GM23338 (cell line): ENCODE results near the gene ELOVL4. TPM values are rescaled to one million over a fixed set of nuclear protein-coding genes. Genes with fewer than 3 reads are reported as not detected.

Experiments used
- ATAC-seq: fragments of 200-7000 bp; cut with Tn5 transposase; 3 replicates; pipeline ENCODE4 v1.9.1; 2020
- DNase-seq: peaks from one replicate; pipeline ENCODE4 v3.0.0-alpha.2; 2015; ENCODE audit warnings: low spot score
- H2AFZ ChIP-seq: fragments of 200-600 bp; sonication (generic); 2 replicates; pipeline ENCODE4 v1.8.0; 2016; ENCODE audit warnings: antibody characterized with exemption, mild to moderate bottlenecking, moderate library complexity
- H3F3A ChIP-seq: fragments of 200-600 bp; sonication (generic); replicated peaks from 2 replicates; pipeline ENCODE4 v1.8.0; 2017; ENCODE audit warnings: antibody characterized with exemption, mixed run types, low read depth
- H3K27ac ChIP-seq: fragments of 200-600 bp; sonication (generic); 2 replicates; pipeline ENCODE4 v1.6.1; 2016; ENCODE audit warnings: low read depth
- H3K27me3 ChIP-seq: fragments of 200-600 bp; sonication (generic); 2 replicates; pipeline ENCODE4 v1.8.0; 2016; ENCODE audit warnings: mild to moderate bottlenecking, mixed run types, moderate library complexity; ENCODE audit not compliant: insufficient read depth
- H3K36me3 ChIP-seq: fragments of 200-600 bp; sonication (generic); 2 replicates; pipeline ENCODE4 v1.8.0; 2016; ENCODE audit warnings: mild to moderate bottlenecking; ENCODE audit not compliant: insufficient read depth
- H3K4me1 ChIP-seq: fragments of 200-600 bp; sonication (generic); 2 replicates; pipeline ENCODE4 v1.8.0; 2016; ENCODE audit warnings: mild to moderate bottlenecking, moderate library complexity; ENCODE audit not compliant: insufficient read depth
- H3K4me2 ChIP-seq: fragments of 200-600 bp; sonication (generic); 2 replicates; pipeline ENCODE4 v1.7.1; 2017; ENCODE audit warnings: mixed run types
- H3K4me3 ChIP-seq: fragments of 200-600 bp; sonication (generic); 2 replicates; pipeline ENCODE4 v1.6.1; 2016; ENCODE audit warnings: mixed run types
- H3K79me2 ChIP-seq: fragments of 200-600 bp; sonication (generic); replicated peaks from 2 replicates; pipeline ENCODE4 v1.8.0; 2017; ENCODE audit warnings: mild to moderate bottlenecking; ENCODE audit not compliant: insufficient read depth
- H3K9me2 ChIP-seq: fragments of 200-600 bp; sonication (generic); 2 replicates; pipeline ENCODE4 v1.8.0; 2017; ENCODE audit not compliant: insufficient read depth
- H4K20me1 ChIP-seq: fragments of 200-600 bp; sonication (generic); replicated peaks from 2 replicates; pipeline ENCODE4 v1.8.0; 2017; ENCODE audit warnings: mild to moderate bottlenecking; ENCODE audit not compliant: insufficient read depth
- H3K27ac Mint-ChIP-seq: 2 replicates; pipeline ENCODE4 v1.8.0; 2020; ENCODE audit warnings: inconsistent platforms, mild to moderate bottlenecking, moderate library complexity, mixed read lengths
- H3K27me3 Mint-ChIP-seq: 3 replicates; pipeline ENCODE4 v1.8.0; 2022; ENCODE audit warnings: low read depth, mild to moderate bottlenecking, moderate library complexity, mixed read lengths, inconsistent platforms; ENCODE audit not compliant: insufficient read depth, poor library complexity
- H3K36me3 Mint-ChIP-seq: 3 replicates; pipeline ENCODE4 v1.8.0; 2021; ENCODE audit warnings: low read depth, mild to moderate bottlenecking, inconsistent platforms, moderate library complexity, mixed read lengths
- H3K4me1 Mint-ChIP-seq: 3 replicates; pipeline ENCODE4 v1.8.0; 2020; ENCODE audit warnings: mild to moderate bottlenecking, inconsistent platforms, mixed read lengths
- H3K4me3 Mint-ChIP-seq: 3 replicates; pipeline ENCODE4 v1.8.0; 2021; ENCODE audit warnings: moderate library complexity, mild to moderate bottlenecking, inconsistent platforms, mixed read lengths
- H3K9me3 Mint-ChIP-seq: 3 replicates; pipeline ENCODE4 v1.8.0; 2020; ENCODE audit warnings: moderate library complexity, mild to moderate bottlenecking, inconsistent platforms, mixed read lengths
- ETS1 ChIP-seq: IDR thresholded peaks from 2 replicates; pipeline ENCODE4 v1.6.1; 2016; ENCODE audit warnings: antibody characterized with exemption
- EZH2 ChIP-seq: fragments of 200-600 bp; sonication (generic); IDR thresholded peaks from one replicate; pipeline ENCODE4 v1.8.0; 2017; ENCODE audit warnings: antibody characterized with exemption, mild to moderate bottlenecking, low read depth; ENCODE audit not compliant: unreplicated experiment
- EZH2phosphoT487 ChIP-seq: fragments of 200-600 bp; sonication (generic); IDR thresholded peaks from one replicate; pipeline ENCODE4 v1.8.1; 2018; ENCODE audit warnings: antibody characterized with exemption; ENCODE audit not compliant: unreplicated experiment
- JUNB ChIP-seq: IDR thresholded peaks from one replicate; pipeline ENCODE4 v1.6.1; 2016; ENCODE audit warnings: antibody characterized with exemption; ENCODE audit not compliant: unreplicated experiment
- NANOG ChIP-seq: IDR thresholded peaks from 2 replicates; pipeline ENCODE4 v1.6.1; 2016; ENCODE audit warnings: antibody characterized with exemption, borderline replicate concordance
- POLR2AphosphoS5 ChIP-seq: IDR thresholded peaks from 2 replicates; pipeline ENCODE4 v1.6.1; 2016; ENCODE audit warnings: antibody characterized with exemption, low read depth
- REST ChIP-seq: IDR thresholded peaks from one replicate; pipeline ENCODE4 v1.6.1; 2018; ENCODE audit warnings: antibody characterized with exemption; ENCODE audit not compliant: unreplicated experiment
- ZNF114 ChIP-seq: fragments of 250-450 bp; sonication (Bioruptor Pico); IDR thresholded peaks from 2 replicates; pipeline ENCODE4 v1.5.0; 2020; ENCODE audit warnings: mild to moderate bottlenecking, moderate library complexity
- polyA plus RNA-seq: library from polyadenylated mRNA; unstranded; fragments of >200 nt; fragmentation: Nextera tagmentation; extraction: Ambion mirVana; gene quantifications from 2 replicates; pipeline ENCODE4 v1.2.1, GENCODE V29; 2016
- total RNA-seq: library from RNA; depleted of rRNA; stranded (reverse); fragments of >200 nt; shearing (Covaris generic); gene quantifications from 2 replicates; pipeline ENCODE4 v1.2.3, GENCODE V29; 2014

Gene ELOVL4
- total and polyA plus RNA-seq, 2 experiments from 2014 or later, result 13.3 to 16.8 TPM

- Histone ChIP-seq H2AFZ (no peak overlapping the region), H4K20me1 (no peaks in the 10 kb centered on the region), H3F3A (no peaks in the 10 kb centered on the region), H3K27ac (no peak overlapping the region), H3K4me3 (no peak overlapping the region), H3K4me1 (no peaks in the 10 kb centered on the region), H3K27me3 (no peaks in the 10 kb centered on the region), H3K9me2 (no peaks in the 10 kb centered on the region), H3K4me2 (no peak overlapping the region), H3K36me3 (no peaks in the 10 kb centered on the region), H3K79me2 (no peaks in the 10 kb centered on the region)
- no peak for DNase-seq
- no peaks in the 10 kb centered on the region for H3K36me3 Mint-ChIP-seq
- no peak overlapping the region for H3K4me3 Mint-ChIP-seq
- H3K27me3 Mint-ChIP-seq, result no peaks in the 10 kb centered on the region
- H3K27ac Mint-ChIP-seq, result no peak overlapping the region
- H3K9me3 Mint-ChIP-seq, result no peaks in the 10 kb centered on the region
- no peaks in the 10 kb centered on the region for H3K4me1 Mint-ChIP-seq
- ATAC-seq, result no peak
- TF ChIP-seq REST (no peak), ETS1 (no peak)
Measured at GRCh38 chr6:79902046-79902445, 45.3 kb downstream of the ELOVL4 start.

- Histone ChIP-seq H3K9me2 (no peaks in the 10 kb centered on the region), H3F3A (no peaks in the 10 kb centered on the region), H3K4me1 (no peaks in the 10 kb centered on the region), H3K36me3 (no peaks in the 10 kb centered on the region), H3K4me3 (no peak overlapping the region), H4K20me1 (no peaks in the 10 kb centered on the region), H3K79me2 (no peaks in the 10 kb centered on the region), H3K27ac (no peak overlapping the region), H3K27me3 (no peaks in the 10 kb centered on the region), H3K4me2 (no peak overlapping the region), H2AFZ (no peak overlapping the region)
- peaks cover 3% of the 10 kb centered on the region; the same call in 1 of the 3 replicates for H3K9me3 Mint-ChIP-seq
- DNase-seq (no peak), ATAC-seq (no peak)
- no peaks in the 10 kb centered on the region for H3K27me3 Mint-ChIP-seq
- no peak overlapping the region for H3K4me3 Mint-ChIP-seq
- H3K36me3 Mint-ChIP-seq, result no peaks in the 10 kb centered on the region
- no peak overlapping the region for H3K27ac Mint-ChIP-seq
- H3K4me1 Mint-ChIP-seq, result no peaks in the 10 kb centered on the region
- no peak for TF ChIP-seq EZH2
- TF ChIP-seq ETS1, result no peak
- no peak for TF ChIP-seq JUNB
- no peak for TF ChIP-seq NANOG
- no peak for TF ChIP-seq POLR2AphosphoS5
- TF ChIP-seq REST, result no peak
- TF ChIP-seq EZH2phosphoT487, result no peak
- no peak for TF ChIP-seq ZNF114 (CRISPR knock-in tag)
Measured at GRCh38 chr6:79898076-79898475, 49.3 kb downstream of the ELOVL4 start.
